Activated B cell treated with CpG ODN at 0.5 μM for 24 hours (primary cell): ENCODE measurements around the gene MUC5B. TPM values are rescaled to one million over a fixed set of nuclear protein-coding genes. Genes with fewer than 3 reads are reported as not detected.

ENCODE experiments used
- ATAC-seq: fragments of 200-7000 bp; cut with Tn5 transposase; one replicate; pipeline ENCODE4 v1.10.0; 2021; ENCODE audit warnings: low read depth, mild to moderate bottlenecking, moderate library complexity
- CTCF ChIA-PET: fragments of 350-600 bp; sonication (Branson Sonifier 250); formaldehyde crosslinking; loops from one replicate; lab custom pipeline; 2021; ENCODE audit warnings: antibody characterized with exemption; lab: Charles Lee
- POLR2A ChIA-PET: fragments of 350-600 bp; sonication (Branson Sonifier 250); formaldehyde crosslinking; loops from one replicate; lab custom pipeline; 2021; ENCODE audit warnings: antibody characterized with exemption; lab: Charles Lee
- DNase-seq: peaks from one replicate; pipeline ENCODE4 v3.0.0; 2022
- H3K27ac Mint-ChIP-seq: one replicate; pipeline ENCODE4 v1.8.0; 2020; ENCODE audit warnings: mixed read lengths
- H3K27me3 Mint-ChIP-seq: one replicate; pipeline ENCODE4 v1.8.0; 2021; ENCODE audit warnings: mixed read lengths
- H3K36me3 Mint-ChIP-seq: one replicate; pipeline ENCODE4 v1.8.0; 2021; ENCODE audit warnings: low read depth, mixed read lengths
- H3K4me1 Mint-ChIP-seq: one replicate; pipeline ENCODE4 v1.8.0; 2021; ENCODE audit warnings: mixed read lengths
- H3K4me3 Mint-ChIP-seq: one replicate; pipeline ENCODE4 v1.8.0; 2020; ENCODE audit warnings: mild to moderate bottlenecking, mixed read lengths
- H3K9me3 Mint-ChIP-seq: one replicate; pipeline ENCODE4 v1.8.0; 2020; ENCODE audit warnings: mixed read lengths
- CTCF ChIP-seq: fragments of 200-600 bp; IDR thresholded peaks from one replicate; pipeline ENCODE4 v1.8.0; 2022; ENCODE audit warnings: antibody characterized with exemption, mild to moderate bottlenecking
- intact Hi-C: fragments of 100-400 bp; cut with micrococcal nuclease; formaldehyde crosslinking; loops from one replicate; pipeline ENCODE4 v1.15.1; 2024
- total RNA-seq: library from RNA; stranded (reverse); gene quantifications from 2 replicates; pipeline ENCODE4 v1.2.3, GENCODE V29; 2022

Gene MUC5B
- total RNA-seq, 1 donor from 2014 or later = not detected

GRCh38 chr11:1290052-1291040 lies 67.5 kb downstream of the MUC5B start:
- peaks cover 72% of the 10 kb centered on the region for H3K36me3 Mint-ChIP-seq
- intact Hi-C loops = no loop called here
- DNase-seq = no peak
- TF ChIP-seq CTCF = no peak
- no peak overlapping the region for H3K27ac Mint-ChIP-seq
- no peak overlapping the region for H3K4me3 Mint-ChIP-seq
- ChIA-PET POLR2A (no interaction called here), CTCF (no interaction called here)
- no peaks in the 10 kb centered on the region for H3K27me3 Mint-ChIP-seq
- H3K4me1 Mint-ChIP-seq = no peaks in the 10 kb centered on the region
- ATAC-seq = no peak
- H3K9me3 Mint-ChIP-seq = no peaks in the 10 kb centered on the region

GRCh38 chr11:1291295-1292017 lies 68.6 kb downstream of the MUC5B start:
- ATAC-seq (no peak), DNase-seq (no peak)
- no peak overlapping the region for H3K4me3 Mint-ChIP-seq
- TF ChIP-seq CTCF = no peak
- intact Hi-C loops = no loop called here
- H3K27ac Mint-ChIP-seq = no peak overlapping the region
- H3K36me3 Mint-ChIP-seq = peaks cover 66% of the 10 kb centered on the region
- no peaks in the 10 kb centered on the region for H3K9me3 Mint-ChIP-seq
- ChIA-PET POLR2A (no interaction called here), CTCF (interaction anchor here (0.8 kb wide), 1 partner anchor 284 kb away, joined by 4 read pairs; no protein-coding TSS in a partner anchor)
- no peaks in the 10 kb centered on the region for H3K27me3 Mint-ChIP-seq
- no peaks in the 10 kb centered on the region for H3K4me1 Mint-ChIP-seq

GRCh38 chr11:1292018-1292643 lies 69.3 kb downstream of the MUC5B start:
- DNase-seq (no peak), ATAC-seq (no peak)
- ChIA-PET POLR2A (no interaction called here), CTCF (interaction anchor here (0.8 kb wide), 1 partner anchor 283 kb away, joined by 4 read pairs; no protein-coding TSS in a partner anchor)
- Mint-ChIP-seq H3K4me1 (no peaks in the 10 kb centered on the region), H3K27me3 (no peaks in the 10 kb centered on the region), H3K27ac (no peak overlapping the region), H3K36me3 (peaks cover 59% of the 10 kb centered on the region), H3K9me3 (no peaks in the 10 kb centered on the region), H3K4me3 (no peak overlapping the region)
- intact Hi-C loops = no loop called here
- no peak for TF ChIP-seq CTCF

- no peak for TF ChIP-seq CTCF
- no peaks in the 10 kb centered on the region for H3K4me1 Mint-ChIP-seq
- ChIA-PET POLR2A (interaction anchor here (0.6 kb wide), 1 partner anchor 91 kb away, joined by 3 read pairs; no protein-coding TSS in a partner anchor), CTCF (interaction anchor here (1.4 to 1.5 kb wide), 3 partner anchors 18 to 282 kb away, joined by 4 to 12 read pairs (median 8); no protein-coding TSS in a partner anchor)
- no peak overlapping the region for H3K4me3 Mint-ChIP-seq
- peaks cover 57% of the 10 kb centered on the region for H3K36me3 Mint-ChIP-seq
- no peaks in the 10 kb centered on the region for H3K27me3 Mint-ChIP-seq
- no peak for DNase-seq
- no peak for ATAC-seq
- intact Hi-C loops = no loop called here
- no peak overlapping the region for H3K27ac Mint-ChIP-seq
- H3K9me3 Mint-ChIP-seq = no peaks in the 10 kb centered on the region
Measured at GRCh38 chr11:1292644-1293618, 70.1 kb downstream of the MUC5B start.
